H54 (cell line): Measurements from ENCODE around the gene PITX3.
"Not testable (repeated sequence)": the region's sequence is repeated elsewhere in the genome, so short reads cannot be mapped to it uniquely, and the experiment has no call there.

Source experiments
- DNase-seq: peaks from one replicate; pipeline ENCODE4 v3.0.0; 2011; ENCODE audit warnings: low spot score, mixed read lengths; ENCODE audit not compliant: insufficient read length
- FAIRE-seq: peaks from 3 replicates; lab custom pipeline; 2011; peaks lifted over from hg19 to GRCh38; lab: Jason Lieb, UNC
- POLR2A ChIP-seq: IDR thresholded peaks from 2 replicates; pipeline ENCODE4 v1.6.1; 2011; ENCODE audit warnings: low read depth, mild to moderate bottlenecking, low read length

PITX3 gene

GRCh38 chr10:102225646-102226541 lies 15.4 kb downstream of the PITX3 start, which contains the start of gene ELOVL3:
TSS of gene ELOVL3 (plus strand) at chr10:102226299. CDS start at chr10:102226549, 250 bp downstream.
- DNase-seq: peak; percentile 97
- 0 out of 2 replicates have a peak, but pooled peaks have one; percentile 12 for TF ChIP-seq POLR2A
- no peak for FAIRE-seq

DNA sequence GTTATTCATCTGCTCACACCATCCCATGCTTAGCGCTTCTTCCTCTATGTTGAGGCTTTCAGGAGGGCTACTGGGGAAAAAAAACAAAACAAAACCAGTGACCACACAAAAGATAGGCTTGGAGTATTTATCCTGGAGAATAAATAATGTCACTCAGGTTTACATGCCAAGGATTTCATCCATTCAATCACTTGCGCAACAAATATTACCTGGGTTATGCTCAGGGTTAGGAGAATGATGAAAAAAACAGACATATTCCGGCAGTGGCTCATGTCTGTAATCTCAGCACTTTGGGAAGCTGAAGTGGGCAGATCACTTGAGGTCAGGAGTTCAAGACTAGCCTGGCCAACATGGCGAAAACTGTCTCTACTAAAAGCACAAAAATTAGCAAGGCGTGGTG lies 18.5 kb downstream of the PITX3 start:
- no peak for TF ChIP-seq POLR2A
- FAIRE-seq (no peak), DNase-seq (no peak)

GRCh38 chr10:102220612-102221011 lies 20.7 kb downstream of the PITX3 start:
- FAIRE-seq: no peak
- DNase-seq: no peak
- no peak for TF ChIP-seq POLR2A

DNA sequence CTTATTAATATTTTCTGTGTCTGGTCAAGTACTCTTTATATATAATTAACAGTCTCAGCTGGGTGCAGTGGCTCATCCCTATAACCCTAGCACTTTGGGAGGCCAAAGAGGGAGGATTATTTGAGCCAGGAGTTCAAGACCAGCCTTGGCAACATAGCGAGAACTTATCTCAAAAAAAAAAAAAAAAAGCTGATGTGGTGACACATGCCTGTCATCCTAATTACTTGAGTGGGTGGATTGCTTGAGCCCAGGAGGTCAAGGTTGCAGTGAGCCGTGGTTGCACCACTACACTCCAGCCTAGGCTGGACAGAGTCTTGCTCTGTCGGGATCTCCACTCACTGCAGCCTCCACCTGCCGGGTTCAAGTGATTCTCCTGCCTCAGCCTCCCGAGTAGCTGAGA lies 21.9 kb downstream of the PITX3 start:
- FAIRE-seq (no peak), DNase-seq (no peak)
- TF ChIP-seq POLR2A: no peak

GRCh38 chr10:102213599-102213998 lies 27.7 kb downstream of the PITX3 start:
- not testable (repeated sequence) for FAIRE-seq, DNase-seq

- FAIRE-seq: no peak
These were observed 29.6 kb downstream of the PITX3 start for GRCh38 chr10:102211615-102212299.

GRCh38 chr10:102208311-102209035 lies 32.8 kb downstream of the PITX3 start:
- FAIRE-seq: no peak

More at GRCh38 chr10:102211615-102212299, 29.6 kb downstream of the PITX3 start:
- DNase-seq: no peak
- TF ChIP-seq POLR2A: no peak

DNA sequence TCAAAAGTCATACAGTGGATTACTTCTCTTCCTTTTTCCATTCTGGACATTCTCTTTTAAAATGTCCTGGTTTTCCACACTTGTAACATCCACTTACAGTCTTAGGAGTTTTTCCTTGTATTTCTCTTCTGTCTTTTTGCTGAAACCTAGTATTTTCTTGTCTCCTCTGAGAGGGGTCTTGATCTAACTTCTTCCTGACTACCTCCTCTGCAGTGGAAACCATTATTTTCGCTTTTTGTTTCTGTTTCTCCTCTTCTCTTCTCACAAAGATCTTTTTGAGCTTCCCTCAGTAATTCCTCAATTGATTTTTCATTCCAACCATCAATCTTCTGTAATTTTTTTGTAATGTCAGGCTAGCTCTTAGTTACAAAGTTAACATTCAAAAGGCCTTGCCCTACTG lies 38.9 kb downstream of the PITX3 start:
- no peak for TF ChIP-seq POLR2A
- no peak for FAIRE-seq
- DNase-seq: no peak

More at GRCh38 chr10:102208311-102209035, 32.8 kb downstream of the PITX3 start:
- no peak for TF ChIP-seq POLR2A
- no peak for DNase-seq

- DNase-seq (no peak), FAIRE-seq (no peak)
- no peak for TF ChIP-seq POLR2A
These were observed 40.3 kb downstream of the PITX3 start for GRCh38 chr10:102200751-102201640.

- DNase-seq (no peak), FAIRE-seq (no peak)
- TF ChIP-seq POLR2A: no peak
These were observed 43.3 kb downstream of the PITX3 start for GRCh38 chr10:102198027-102198426.

DNA sequence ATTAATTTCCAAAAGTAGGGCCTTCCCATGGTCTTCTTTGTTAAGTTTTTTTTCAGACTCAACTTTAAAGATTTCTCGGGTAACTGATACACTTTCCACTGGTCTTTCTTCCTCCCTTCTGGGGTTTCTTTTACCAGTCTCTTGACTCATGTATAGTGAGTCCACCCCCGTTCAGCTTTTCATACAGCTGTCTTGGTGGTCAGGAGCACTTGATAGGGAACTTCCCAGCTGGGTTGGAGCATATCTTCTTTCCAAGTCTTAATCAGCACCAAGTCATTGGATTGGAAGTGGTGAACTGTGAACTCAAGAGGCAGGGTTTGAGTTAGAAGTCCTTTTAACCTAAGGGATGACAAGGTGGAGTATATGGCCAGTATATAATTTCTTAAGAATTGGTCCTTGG lies 44.4 kb downstream of the PITX3 start:
- no peak for TF ChIP-seq POLR2A
- DNase-seq (no peak), FAIRE-seq (no peak)

GRCh38 chr10:102195296-102195870 lies 45.9 kb downstream of the PITX3 start:
- TF ChIP-seq POLR2A: no peak
- no peak for FAIRE-seq
- DNase-seq: no peak

DNA sequence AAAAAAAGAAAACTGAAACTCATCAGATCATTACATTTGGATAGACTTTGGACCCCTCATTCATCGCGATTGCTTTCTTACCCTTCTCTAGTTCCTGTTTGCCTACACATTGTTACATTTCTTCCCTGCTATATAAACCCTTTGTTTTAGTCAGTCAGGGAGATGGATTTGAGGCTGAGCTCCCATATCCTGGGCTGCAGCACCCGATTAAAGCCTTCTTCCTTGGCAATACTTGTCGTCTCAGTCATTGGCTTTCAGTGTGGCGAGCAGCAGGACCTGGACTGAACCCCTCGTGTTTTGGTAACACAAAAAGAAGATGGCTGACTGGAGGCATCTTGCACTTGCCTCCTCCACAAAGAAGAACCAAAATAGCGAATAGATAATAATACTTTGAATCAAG lies 49.4 kb downstream of the PITX3 start:
- FAIRE-seq: no peak
- no peak for DNase-seq
- no peak for TF ChIP-seq POLR2A

DNA sequence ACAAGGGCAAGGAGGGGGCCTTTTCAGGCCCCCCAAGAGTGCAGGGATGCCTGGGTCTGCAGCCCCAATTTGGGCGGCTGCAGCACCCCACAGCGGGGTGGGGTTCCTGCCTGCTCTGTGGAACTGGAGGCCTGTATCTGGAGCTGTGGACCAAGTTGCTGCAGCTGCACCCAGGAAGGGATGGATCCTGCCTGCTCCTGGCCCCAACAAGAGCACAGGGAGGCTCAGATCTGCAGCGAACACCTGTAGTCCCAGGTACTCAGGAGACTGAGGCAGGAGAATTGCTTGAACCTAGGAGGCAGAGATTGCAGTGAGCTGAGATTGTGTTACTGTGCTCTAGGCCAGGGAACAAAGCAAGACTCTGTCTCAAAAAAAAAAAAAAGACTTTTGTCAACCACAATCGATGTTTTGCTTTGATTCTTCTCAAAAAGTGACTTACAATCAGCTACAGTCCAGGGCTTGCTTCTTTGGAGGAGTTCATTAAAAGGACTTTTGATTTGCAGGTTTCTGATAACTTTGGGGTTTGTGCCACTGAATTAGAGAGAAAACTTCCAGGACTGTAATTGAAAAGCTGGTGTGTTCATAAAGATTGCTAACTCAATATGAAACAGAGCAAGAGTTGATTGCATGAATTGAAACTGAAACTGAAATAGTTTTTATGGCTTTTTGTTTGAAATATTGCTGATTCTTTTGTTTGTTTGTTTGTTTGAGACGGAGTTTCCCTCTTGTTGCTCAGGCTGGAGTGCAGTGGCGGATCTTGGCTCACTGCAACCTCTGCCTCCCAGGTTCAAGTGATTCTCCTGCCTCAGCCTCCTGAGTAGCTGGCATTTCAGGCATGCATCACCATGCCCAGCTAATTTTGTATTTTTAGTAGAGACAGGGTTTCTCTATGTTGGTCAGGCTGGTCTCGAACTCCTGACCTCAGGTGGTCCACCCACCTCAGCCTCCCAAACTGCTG lies 52.1 kb downstream of the PITX3 start:
- DNase-seq, FAIRE-seq: not testable (repeated sequence)
